Effector CD4-positive, alpha-beta T cell (primary cell): ENCODE results near the gene NCDN.

Source experiments
- DNase-seq: peaks from one replicate; pipeline ENCODE4 v3.0.0-alpha.2; 2020
- total RNA-seq: gene quantifications from one replicate; lab custom pipeline; 2026; lab: John Stamatoyannopoulos, UW

The NCDN gene, protein sequence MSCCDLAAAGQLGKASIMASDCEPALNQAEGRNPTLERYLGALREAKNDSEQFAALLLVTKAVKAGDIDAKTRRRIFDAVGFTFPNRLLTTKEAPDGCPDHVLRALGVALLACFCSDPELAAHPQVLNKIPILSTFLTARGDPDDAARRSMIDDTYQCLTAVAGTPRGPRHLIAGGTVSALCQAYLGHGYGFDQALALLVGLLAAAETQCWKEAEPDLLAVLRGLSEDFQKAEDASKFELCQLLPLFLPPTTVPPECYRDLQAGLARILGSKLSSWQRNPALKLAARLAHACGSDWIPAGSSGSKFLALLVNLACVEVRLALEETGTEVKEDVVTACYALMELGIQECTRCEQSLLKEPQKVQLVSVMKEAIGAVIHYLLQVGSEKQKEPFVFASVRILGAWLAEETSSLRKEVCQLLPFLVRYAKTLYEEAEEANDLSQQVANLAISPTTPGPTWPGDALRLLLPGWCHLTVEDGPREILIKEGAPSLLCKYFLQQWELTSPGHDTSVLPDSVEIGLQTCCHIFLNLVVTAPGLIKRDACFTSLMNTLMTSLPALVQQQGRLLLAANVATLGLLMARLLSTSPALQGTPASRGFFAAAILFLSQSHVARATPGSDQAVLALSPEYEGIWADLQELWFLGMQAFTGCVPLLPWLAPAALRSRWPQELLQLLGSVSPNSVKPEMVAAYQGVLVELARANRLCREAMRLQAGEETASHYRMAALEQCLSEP
- total RNA-seq, result 31.3 reads per million, percentile 57 among the genes with 10 or more reads in this experiment

- peak; percentile 94 for DNase-seq
Measured at GRCh38 chr1:35557611-35558373, at the start of gene NCDN. Gene NCDN (plus strand): TSS chr1:35557799. CDS start chr1:35558191, 392 bp downstream.

GRCh38 chr1:35507947-35508346 lies 49.7 kb upstream of the NCDN start:
- DNase-seq, result no peak

DNA sequence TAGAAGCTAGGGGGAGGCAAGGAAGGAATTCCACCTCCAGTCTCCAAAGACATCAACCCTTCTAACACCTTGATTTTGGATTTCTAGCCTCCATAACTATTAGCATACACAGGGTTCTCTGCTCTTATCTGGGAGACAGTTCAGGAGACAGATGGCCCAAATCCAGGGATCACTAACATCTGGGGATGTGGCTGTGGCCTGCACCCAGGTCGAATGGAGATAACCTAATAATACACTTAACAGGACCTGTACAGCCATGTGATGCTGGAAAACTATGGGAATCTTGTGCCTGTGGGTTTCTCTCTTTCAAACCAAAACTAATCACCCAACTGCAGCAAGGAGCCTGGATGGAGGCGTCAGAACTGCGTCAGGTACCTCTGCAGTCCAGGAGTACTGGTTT lies 48.0 kb upstream of the NCDN start:
- DNase-seq, result no peak

- DNase-seq, result no peak
Measured at GRCh38 chr1:35511305-35511704, 46.3 kb upstream of the NCDN start.

GRCh38 chr1:35518183-35518582 lies 39.4 kb upstream of the NCDN start:
- DNase-seq, result no peak

- no peak for DNase-seq
Measured at GRCh38 chr1:35519432-35519831, 38.2 kb upstream of the NCDN start.

GRCh38 chr1:35524106-35524505 lies 33.5 kb upstream of the NCDN start:
- DNase-seq, result no peak

GRCh38 chr1:35530168-35530567 lies 27.4 kb upstream of the NCDN start:
- no peak for DNase-seq

- DNase-seq, result no peak
Measured at GRCh38 chr1:35530946-35531345, 26.7 kb upstream of the NCDN start.

DNA sequence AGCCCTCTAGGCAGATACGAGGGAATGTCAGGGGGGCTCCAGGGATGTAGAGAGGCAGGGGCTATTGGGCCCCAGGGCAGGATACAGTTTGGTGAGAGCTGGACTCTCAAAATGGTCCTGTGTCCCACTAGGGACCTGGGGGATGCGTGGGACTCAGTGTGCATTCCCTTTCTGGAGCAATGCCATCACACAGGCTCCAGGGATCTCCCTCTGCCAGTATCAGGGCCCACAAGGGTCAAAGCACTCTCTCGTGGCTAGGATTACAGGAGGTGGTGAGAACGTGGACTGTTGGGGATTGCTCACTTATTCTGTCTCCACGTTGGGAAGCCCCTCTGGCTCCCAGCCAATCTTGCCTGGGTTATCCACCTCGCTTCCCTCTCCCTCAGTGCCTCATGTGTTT lies 26.2 kb upstream of the NCDN start:
- DNase-seq, result no peak

DNA sequence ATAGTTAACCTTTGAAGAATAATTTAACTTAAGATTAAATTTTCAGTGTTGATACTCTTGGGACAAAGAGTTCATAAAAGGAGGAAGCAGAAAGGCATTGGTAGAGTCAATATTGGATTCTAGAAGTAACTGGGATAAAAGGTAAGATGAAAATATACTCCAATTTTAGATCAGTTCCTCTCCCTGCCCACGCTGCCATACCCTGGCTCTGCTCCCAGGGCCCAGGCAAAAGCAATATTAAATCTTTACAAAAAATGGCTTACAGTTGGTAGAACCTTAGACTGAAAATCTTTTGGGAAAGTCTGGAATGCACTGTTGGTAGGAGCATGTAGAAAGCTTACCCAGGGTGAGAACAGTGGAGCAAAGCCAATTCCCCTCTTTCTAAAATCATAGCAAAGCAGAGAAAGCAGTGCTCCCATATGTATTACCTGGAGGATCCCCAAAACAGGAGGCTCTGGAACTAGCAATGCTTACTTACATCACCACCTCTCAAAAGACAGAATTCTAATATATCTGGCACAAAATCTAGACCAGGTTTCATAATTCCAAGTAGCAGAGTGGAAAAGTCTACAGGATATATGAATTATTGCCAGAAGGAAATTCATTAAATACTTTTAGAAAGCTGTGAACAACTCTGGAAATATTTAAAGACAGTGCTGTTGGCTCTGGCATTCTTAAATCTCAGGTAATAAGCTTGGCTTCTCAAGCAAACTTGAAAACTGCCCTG lies 24.9 kb upstream of the NCDN start:
- no peak for DNase-seq

DNA sequence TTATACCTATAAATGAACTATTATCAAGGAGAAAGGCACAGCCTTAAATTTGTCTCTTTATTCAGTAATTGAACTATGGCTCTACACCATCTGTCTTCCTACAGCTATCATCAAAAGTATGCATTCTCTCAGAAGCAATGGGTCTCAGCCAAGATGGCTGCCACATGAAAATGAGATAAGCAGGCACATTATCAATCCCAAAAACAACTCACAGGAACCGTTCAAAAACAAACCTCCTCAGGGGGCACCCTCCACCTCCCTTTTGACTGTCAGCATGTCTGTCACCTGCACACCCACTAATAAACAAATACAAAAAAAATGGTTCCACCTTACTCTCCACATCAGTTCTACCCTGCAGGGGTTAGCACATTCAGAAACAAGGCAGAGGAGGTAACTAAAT lies 24.0 kb upstream of the NCDN start:
- DNase-seq, result no peak

DNA sequence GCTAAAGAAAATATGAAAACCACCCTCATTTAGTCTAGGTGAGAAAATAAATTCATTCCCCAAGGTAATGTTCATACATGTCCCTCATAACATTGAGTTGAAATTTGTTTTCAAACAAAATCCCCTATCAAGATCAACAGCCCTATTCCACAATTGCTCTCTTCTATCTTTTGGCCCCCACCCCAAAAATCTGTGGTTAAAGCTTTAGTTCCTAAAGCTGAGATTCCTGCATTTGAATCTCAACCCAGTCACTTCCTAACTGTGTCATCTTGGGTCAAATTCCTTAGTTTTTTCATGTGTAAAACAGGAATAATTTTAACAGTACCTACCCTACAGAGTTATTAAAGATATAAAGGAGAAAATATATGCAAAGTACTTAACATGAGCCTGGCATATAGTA lies 22.4 kb upstream of the NCDN start:
- DNase-seq, result no peak

- no peak for DNase-seq
Measured at GRCh38 chr1:35536556-35537162, 20.9 kb upstream of the NCDN start.

- DNase-seq, result no peak
Measured at GRCh38 chr1:35537806-35538205, 19.8 kb upstream of the NCDN start.

- no peak for DNase-seq
Measured at GRCh38 chr1:35539073-35539823, 18.4 kb upstream of the NCDN start.

- no peak for DNase-seq
Measured at GRCh38 chr1:35539824-35540261, 17.8 kb upstream of the NCDN start.

GRCh38 chr1:35544976-35545375 lies 12.6 kb upstream of the NCDN start:
- DNase-seq, result peak; percentile 24

DNA sequence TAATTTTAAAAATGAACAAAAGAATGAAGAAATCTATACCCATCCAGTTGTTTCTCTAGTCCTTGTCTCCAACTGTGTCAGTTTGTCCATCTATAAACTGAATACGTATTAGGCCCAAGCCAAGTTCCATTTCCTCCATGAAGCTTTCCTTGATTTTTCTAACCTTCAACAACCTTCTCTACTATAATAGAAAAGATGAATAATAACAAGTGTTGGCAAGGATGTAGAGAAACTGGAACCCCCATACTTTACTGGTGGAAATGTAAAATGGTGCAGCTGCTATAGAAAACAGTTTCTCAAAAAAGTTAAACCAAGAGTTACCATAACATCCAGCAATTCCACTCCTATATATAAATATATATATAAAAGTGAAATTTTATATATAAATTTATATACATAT lies 11.0 kb upstream of the NCDN start:
- no peak for DNase-seq

DNA sequence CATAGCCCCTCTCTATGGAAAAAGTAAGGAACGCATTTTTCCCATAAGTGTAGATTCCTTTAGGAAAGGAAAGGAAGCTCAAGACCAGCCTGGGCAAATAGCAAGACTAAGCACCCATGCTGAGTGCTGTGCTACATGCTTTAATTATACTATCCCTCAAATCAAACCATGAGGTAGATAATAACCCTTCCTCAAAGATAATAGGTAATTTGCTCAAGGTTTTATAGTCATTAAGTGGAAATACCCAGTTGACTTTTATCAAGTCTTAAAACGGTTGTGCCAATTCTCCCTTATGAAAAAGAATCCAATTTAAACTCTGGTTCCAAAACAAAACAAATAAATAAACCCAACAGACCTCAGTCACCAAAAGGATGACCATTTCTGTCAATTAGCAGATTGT lies 3.7 kb upstream of the NCDN start:
- DNase-seq, result no peak
